NCI-H774 (cell line): ENCODE measurements around the gene EVA1A.

Experiments
- DNase-seq: peaks from one replicate; lab custom pipeline; 2025; lab: John Stamatoyannopoulos, UW

Gene EVA1A

DNA sequence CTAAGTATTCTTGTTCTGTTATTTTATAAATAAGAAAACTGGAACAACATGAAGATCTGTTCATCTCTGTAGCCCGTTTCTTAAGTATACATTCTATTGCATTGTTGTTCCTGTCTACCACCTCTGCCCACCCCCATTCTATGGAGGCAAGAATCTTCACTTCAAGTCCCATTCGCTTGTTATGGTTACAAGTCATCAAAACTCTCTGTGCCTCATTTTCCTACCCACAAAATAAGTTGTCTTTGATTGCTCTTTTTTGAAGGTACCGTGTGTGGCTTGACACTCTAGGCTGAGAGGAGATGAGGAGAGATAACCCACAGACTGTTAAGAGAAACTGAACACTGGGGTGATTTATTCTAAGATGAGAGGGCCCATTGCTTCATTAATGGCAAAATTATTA is 2.9 kb upstream of the EVA1A start:
- no peak for DNase-seq

DNA sequence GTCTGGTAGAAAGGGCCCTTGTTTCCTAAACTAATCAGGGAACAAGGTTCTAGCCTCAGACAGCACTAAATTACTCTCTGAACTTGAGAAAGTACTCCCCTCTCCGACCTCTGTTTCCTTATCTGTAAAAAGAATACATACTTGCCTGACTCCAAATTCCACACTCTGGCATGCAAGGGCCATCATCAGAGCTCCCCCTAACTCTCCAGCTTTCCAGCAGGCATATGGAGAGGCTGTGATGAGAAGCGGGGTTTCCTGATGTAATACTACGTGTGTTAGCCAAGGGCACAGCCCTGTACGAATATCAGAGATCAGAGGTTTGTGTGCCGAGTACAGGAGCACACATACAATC is 1.8 kb upstream of the EVA1A start:
- no peak for DNase-seq

DNA sequence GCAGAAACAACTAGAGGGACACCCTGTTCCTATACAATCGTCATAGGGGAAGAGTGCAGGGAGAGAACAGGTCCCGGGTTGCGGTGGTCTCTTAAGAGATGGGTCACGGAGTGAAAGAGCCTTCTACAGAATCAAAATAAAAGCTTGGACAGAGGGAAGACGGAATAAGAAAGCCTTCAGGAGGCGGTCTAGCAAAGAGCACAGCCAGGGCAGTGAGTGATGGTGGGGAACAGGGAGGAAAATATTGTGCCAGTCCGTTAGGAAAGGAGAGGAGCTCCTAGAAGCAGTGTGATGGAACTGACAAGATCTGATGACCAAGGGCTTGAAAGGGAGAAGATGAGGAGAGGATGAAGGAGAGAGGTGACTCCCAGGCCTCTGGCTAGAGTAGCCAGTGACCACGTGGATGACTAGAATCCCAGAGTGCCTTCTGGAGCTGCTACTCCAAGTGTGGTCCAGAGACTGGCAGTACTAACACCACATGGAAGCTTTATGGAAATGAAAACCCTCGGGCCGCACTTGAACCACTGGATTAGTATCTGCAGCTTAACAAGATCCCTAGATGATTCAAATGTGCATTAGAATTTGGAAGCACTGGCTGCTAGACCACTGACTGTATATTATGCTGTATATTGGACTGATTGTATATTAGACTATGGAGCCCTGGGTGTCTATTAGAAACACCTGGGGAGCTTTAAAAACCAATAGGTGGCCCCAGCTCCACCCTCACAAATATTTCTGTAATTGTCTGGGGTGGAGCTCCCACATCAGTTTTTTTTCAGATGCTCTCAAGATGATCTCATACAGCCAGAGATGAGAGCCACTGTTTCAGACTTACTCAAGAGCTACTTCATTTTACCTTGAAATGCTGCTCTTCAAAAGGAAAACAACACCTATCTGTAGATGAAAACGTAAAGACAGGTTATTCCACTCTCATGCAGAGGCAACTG is 1.1 kb upstream of the EVA1A start:
- no peak for DNase-seq

DNA sequence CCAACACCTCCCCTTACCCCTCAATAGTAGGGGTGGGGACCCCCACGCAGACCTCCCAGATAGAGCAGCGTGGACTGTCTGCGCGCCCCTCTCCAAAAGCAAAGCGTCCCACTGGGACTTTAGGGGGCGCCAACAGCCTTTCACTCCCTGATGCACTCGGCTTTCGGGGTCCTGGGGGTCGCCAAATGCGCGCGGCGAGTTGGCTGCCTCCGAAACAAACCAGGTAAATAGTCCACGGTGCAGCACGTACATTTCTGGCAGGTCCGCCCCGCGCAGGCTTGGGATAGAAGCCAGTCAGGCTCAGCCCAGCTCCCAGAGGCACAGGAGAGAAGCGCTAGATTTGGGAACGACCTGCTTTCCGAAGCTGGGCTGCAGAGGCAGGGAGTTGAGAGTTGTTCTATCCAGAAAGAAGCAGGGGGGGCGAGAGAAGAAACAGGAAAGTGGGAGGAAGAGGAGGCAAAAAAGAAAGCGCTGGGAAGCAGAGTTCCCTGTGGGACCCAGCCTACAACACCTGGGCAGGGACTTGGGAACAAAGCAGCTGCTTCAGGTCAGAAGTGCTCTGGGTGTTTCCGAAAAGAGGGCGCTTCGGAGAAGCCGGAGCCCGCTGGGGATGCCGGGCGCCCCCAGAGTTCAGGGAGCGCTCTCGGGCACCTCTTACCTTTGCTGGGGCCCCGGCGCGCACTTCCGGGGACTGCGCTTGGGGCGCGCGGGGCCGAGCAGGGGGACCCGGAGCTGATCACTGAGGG is 544 bp downstream of the EVA1A start:
- peak; percentile 21 for DNase-seq

DNA sequence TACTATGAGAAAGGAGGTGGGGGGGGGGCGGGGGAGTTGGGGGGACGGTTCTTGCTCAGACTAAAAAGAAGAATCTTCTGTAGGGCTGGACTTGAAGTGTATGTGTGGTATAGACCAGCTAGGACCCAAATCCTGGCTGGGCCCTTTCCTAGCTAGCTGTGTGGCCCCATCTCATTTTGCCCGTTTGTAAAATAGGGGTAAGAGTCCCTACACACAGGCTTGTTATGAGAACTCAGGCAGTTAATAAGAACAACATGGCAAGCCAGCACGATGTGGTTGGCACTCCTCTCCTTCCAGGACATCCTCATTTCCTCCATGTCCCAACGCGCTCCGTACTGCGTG is 1.1 kb downstream of the EVA1A start:
- DNase-seq, result no peak

DNA sequence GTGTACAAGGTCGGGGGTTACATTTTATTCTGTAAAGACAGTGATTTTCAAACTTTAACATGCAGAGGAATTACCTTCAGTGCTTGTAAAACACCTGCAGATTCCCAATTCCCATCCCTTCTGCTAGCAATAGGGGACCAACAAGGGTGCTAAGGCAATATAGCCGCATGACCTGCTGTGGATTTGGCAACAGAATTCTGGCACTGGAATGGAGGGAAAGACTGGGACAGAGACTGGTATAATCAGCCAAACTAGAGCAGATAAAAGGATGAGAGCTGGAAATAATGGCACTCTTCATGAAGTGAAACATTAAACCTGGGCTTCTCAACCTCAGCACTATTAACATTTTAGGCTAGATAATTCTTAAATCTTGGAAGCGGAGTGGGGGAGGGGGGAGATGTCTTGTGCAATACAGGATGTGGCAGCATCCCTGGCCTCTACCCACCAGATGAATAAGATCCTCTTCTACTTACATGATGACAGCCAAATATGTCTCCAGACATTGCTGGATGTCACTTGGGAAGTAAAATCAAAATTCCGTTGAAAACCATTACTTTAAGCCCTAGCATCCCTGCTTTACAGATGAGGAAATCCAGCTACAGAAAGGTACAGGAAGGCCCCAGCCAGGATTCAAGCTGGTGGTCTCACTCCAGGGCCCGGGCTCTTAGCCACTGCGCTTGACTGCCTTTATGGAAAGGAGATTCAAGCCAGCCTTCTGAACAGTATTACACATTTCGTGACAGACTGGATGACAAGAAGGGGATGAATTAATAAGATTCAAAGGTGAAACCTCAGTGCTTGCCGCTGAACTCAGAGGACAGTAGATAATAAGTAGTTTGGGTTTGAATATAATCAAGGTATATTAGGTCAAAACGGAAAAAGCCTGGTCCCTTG is 1.7 kb downstream of the EVA1A start:
- DNase-seq, result no peak

DNA sequence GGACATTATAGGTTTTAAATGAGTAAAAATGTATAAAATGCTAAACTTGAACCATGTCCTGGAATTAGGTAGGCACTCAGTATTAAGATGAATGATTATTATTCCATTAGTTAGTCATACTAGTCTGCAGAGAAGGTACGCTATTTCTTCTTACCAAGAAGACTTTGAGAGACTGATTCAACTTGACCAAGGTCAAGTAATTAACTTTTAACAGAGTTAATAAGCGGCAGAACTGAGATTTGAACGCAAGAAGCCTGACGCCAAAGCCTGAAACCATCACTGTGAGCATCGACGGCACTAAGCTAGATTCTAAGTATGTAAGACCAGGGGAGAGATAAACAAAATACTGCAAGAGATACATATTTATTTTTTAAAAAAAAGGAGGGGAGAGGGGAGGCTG is 2.6 kb downstream of the EVA1A start:
- DNase-seq, result no peak

DNA sequence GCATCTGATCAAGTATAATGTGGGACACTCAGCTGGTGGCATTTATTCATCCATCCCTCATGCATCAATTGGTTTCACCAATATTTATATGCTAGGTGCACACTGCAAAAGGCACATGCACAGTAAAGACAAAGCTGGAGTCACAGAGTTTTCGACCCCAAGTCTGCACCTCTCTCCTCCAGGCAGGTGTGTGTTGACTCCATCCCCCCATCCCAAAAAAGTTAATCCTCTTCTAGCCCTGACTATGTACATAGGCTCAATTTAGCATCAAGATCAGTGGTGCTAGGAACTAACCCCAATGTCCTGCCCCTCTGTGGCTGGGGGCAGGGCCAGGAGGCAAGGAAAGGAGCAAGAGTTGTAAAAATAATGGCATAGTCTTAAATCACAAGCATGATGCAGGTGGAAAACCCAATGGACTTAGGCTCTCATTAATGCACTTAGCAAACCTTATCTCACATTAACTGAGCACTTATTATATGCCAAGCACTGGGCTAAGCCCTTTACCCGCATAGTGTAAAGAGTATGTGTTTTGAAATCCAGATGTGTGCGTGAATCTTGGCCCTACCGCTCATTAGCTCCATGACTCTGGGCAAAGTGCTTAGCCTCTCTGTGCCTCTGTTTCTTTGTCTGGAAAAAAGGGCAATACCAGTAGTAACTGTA is 3.1 kb downstream of the EVA1A start:
- DNase-seq, result no peak

DNA sequence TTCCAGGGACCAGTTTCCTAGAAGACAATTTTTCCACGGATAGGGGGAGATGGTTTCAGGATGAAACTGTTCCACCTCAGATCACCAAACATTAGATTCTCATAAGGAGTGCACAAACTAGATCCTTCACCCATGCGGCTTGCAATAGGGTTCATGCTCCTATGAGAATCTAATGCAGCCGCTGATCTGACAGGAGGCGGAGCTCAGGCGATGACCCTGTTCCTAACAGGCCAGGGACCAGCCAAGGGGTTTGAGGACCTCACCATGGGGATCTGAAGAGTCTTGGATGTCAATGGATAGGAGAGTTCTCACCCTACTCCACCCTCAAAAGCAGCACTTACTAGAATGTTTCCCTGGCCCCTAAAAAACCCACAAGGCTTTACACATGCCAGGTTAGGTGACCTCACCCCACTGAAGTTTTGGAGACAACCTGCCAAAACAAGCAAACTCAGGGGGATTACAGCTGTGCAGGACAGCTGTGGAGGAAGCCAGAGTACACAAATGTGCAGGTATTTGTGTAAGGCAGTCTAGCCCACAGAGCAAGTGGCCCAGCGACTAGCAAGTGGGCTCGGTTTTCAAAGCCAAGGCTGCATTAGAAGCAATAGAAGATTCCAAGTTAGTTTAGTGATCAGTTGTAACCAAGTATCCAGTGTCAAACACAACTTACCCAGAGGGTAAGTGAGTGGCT is 3.9 kb downstream of the EVA1A start:
- no peak for DNase-seq

DNA sequence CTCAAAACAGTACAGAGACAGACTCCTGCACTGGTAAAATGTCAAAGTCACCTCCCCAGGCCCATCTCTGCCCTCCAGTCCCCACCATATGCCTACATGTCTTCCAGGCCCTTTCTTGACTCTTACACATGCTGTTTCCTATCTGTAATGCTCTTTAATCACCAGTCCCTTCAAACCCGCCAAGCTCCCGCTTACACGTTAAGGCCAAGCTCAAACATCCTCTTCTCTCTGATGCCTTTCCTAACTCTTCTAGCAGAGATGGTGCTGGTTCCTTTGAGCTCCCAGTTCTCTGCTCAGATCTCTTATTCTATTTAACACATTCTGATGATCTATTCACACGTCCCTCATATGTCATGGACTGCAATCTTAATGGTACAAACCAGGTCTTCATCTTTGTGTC is 5.0 kb downstream of the EVA1A start:
- DNase-seq, result no peak

DNA sequence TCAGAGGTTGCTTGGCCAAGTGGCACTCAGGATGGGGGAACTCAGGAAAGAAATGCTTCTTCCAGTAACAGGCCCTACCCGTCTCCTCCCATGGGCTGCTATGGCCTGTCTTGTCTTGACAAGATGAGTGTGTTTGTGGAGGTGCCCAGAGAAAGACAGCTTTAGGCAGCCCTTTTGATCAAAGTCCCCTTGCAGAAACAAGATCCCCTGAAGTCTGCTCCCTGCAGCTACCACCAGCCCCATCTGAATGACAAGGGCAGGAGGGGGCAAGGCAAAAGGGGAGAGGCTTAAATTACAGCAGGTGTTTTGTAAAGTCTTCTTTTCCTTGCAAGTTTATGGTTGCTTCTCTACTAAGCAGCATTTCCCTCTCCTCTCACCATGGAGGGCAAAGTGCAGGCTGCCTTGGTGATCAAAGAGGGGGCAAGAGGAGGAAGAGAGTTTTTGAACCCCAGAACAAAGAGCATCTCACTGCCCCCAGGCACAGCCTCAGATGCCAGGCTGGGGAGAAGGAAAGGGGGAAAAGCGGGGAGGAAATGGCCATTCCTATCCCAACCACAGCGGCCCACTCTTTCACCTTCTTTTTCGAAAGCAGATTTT is 6.7 kb downstream of the EVA1A start:
- no peak for DNase-seq

DNA sequence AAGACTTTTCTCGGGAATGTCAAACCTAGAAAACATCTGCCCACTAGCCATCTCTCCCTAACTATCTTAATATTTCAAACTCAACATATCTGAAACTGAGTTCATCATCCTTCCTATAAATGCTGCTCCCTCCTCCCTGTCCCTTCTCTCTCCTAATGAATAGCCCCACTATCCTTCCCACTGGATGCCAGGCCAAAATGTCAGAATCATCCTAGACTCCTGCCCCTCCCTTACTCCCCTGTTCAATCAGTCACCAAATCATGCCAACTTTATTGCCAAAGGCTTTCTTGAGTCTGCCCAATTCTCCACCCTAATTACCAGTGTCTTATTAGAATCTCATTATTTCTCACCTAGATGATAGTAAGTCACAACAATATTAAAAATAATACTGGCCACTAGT is 8.5 kb downstream of the EVA1A start:
- DNase-seq, result no peak

DNA sequence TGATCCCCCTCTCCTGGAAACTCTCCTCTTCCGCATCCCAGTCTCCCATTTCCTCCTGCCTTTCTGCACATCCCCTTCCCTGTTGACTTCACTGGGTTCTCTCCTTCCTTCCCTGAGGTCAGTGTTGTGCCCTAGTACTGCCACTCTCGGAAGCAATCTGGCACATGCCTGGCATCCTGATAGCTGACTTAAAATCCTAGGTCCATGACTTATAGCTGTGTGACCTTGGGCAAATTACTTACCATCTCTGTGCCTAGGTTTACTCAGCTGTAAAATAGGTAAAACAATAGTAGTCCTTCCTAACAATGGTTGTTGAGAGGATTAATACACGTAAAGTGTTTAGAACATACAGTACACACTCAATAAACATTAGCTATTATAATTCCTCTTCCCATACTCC is 9.3 kb downstream of the EVA1A start:
- no peak for DNase-seq

DNA sequence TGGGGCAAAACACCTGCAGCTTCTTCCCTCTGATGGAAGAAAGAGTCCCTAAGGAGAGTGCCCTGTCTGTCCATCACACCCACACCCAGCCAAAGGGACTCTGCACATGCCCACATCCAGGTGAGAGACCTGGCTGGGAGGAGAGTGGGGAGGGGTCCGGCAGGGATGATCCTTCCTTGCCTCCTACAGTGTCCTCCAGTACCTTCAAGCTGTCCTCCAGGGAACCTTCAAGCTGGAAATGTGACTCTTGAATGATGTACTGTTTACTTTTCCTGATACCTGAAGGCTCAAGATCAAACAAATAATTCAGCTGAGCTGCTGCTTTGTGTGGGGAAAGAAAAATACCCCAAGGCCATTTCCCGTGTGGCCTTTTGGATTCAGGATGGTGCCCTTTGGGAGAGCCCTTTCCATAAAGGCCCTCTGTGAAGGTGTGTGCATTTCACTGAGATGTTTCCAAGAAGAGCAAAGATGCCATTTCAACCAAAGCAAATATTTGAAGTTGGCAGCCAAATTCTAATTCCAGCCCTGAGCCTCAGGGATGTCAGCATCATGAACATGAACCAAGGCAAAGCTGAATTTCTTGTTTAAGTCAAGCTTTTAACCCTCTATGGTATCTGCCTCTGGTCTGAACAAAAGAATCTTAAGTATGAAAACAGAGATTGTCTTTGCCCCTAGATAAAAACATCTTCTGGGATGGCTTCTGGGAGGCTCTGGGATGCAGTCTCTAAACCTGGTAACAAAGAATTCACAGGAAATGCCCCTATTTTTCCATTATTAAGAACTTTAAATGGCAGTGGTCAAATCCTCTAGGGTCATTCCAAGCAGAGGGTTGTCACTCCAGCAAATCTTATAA is 11.1 kb downstream of the EVA1A start:
- DNase-seq, result no peak

DNA sequence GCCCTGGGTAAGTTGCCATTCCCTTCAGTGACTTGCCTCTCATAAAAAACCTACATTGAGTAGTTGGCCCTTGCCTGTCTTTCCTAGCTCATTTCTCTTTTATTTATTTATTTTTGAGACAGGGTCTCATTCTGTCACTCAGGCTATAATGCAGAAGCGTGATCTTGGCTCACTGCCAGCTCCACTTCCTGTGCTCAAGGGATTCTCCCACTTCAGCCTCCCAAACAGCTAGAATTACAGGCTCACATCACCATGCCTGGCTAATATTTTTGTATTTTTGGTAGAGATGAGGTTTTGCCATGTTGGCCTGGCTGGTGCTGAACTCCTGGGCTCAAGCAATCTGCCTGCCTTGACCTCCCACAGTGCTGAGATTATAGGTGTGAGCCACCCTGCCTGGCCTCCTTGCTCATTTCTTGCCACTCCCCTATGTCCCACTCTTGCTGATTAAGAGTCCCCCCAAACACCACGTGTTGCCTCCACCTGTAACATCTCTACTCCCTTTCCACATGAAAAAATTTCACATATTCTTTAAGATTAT is 12.6 kb downstream of the EVA1A start:
- no peak for DNase-seq

DNA sequence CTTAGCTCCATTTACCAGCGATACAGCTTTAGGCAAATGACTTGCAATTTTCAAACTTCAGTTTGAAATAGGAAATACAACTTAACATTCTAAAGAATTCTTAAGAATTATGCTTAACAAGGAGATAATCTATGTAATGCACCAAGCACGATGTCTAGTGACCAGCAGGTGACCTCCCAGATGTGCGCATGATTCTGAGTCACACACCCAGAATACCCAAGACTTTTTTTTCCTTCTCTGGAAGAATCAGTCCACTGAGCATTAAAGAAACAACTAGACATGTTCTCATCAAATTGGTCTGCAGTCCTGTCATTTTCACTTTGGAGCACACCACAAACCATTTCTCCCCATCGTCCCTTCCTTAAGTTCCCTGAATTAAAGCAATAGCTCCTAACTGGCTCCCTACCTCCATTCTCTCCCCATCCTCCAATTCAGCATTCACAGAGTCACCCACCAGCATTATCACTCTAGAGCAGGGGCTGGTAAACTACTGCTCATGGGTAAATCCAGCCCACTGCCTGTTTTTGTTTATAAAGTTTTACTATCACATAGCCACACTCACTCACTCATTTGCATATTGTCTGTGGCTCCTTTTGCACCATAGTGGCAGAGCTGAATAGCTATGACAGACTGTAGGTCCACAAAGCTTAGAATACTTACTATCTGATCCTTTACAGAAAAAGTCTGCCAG is 13.2 kb downstream of the EVA1A start:
- no peak for DNase-seq

DNA sequence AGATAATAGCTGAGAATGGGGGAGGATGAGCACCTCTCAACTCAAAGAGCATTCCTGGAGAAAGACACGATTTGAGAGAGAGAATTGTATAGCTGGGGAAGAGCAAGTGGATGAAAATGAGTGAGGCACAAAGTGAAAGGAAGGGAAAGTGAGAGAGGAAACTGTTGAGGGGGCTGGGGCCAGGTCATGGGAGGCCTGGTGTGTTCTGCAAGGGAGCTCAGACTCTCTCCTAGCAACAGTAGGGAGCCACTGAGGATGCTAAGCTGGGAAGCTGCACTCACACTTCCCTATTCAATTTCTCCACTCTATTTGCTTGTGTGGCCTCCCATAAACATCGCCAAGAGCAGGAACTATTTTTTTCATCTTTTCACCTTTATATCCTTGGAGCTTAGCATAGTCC is 14.8 kb downstream of the EVA1A start:
- no peak for DNase-seq

DNA sequence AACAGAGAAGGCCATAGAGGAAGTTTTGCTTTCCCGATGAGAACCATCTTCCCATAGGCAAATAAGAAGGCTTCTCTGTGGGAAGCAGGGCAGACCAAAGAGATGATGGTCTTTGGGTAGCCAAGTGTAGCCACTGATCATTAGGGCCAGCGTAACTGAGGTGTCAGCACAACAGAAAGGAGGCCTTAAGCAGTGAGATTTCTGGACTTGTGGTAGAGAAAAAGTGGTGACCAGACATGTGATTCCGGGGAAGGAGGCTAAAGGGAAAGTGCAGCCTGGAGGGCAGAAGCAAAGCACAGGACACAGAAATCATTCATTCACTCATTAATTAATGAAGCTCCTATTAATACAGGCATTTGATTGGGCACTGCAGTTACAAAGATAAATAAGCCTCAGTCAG is 15.4 kb downstream of the EVA1A start:
- DNase-seq, result no peak

DNA sequence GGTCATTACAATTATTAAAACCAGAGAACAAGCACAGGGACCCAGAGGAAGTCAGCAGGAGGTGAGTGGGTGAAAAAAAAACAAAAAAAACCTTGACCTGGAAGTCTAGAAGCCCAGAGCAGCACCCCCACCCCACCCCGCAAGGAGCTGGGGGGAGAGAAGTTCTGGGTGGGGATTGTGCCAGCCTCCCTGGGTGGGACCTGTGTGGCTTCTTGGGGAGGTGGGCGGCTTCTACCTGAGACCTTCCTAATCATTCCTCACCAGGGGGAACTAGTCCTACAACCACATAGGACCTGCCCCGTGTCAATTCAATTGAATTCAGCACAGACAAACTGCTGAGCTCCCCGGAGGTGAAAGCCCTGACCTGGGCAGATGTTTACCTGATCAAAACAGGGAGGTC is 17.3 kb downstream of the EVA1A start:
- DNase-seq, result no peak
